ENCODE data around the gene PRAMEF12.
"Not testable (repeated sequence)": the region's sequence is repeated elsewhere in the genome, so short reads cannot be mapped to it uniquely, and the experiment has no call there.

PRAMEF12 gene

GRCh38 chr1:12760256-12760795 is 13.2 kb upstream of the PRAMEF12 start:
- no peak overlapping the region for H3K4me3 ChIP-seq (ENCODE audit: low read length)
- TF ChIP-seq ZNF274 (IDR thresholded peaks at IDR 0.05; ENCODE audit: low read depth, low read length): no peak

- no peak overlapping the region for H3K4me3 ChIP-seq (ENCODE audit: low read length)
- no peak for TF ChIP-seq ZNF274 (IDR thresholded peaks at IDR 0.05; ENCODE audit: low read depth, low read length)
These were observed 11.8 kb upstream of the PRAMEF12 start for GRCh38 chr1:12761781-12762180.

- H3K4me3 ChIP-seq (ENCODE audit: low read length): no peak overlapping the region
- TF ChIP-seq ZNF274 (IDR thresholded peaks at IDR 0.05; ENCODE audit: low read depth, low read length): no peak
These were observed 10.8 kb upstream of the PRAMEF12 start for GRCh38 chr1:12762766-12763165.

GRCh38 chr1:12763479-12763878 is 10.1 kb upstream of the PRAMEF12 start:
- H3K4me3 ChIP-seq (ENCODE audit: low read length): no peak overlapping the region
- TF ChIP-seq ZNF274 (IDR thresholded peaks at IDR 0.05; ENCODE audit: low read depth, low read length): no peak

GRCh38 chr1:12764016-12764415 is 9.5 kb upstream of the PRAMEF12 start:
- no peak for TF ChIP-seq ZNF274 (IDR thresholded peaks at IDR 0.05; ENCODE audit: low read depth, low read length)
- H3K4me3 ChIP-seq (ENCODE audit: low read length): no peak overlapping the region

- TF ChIP-seq ZNF274 (IDR thresholded peaks at IDR 0.05; ENCODE audit: low read depth, low read length): no peak
- H3K4me3 ChIP-seq (ENCODE audit: low read length): no peak overlapping the region
These were observed 4.5 kb upstream of the PRAMEF12 start for GRCh38 chr1:12769031-12769430.

GRCh38 chr1:12769976-12770505 is 3.5 kb upstream of the PRAMEF12 start:
- TF ChIP-seq ZNF274 (IDR thresholded peaks at IDR 0.05; ENCODE audit: low read depth, low read length): no peak
- no peak overlapping the region for H3K4me3 ChIP-seq (ENCODE audit: low read length)

- no peak overlapping the region for H3K4me3 ChIP-seq (ENCODE audit: low read length)
- TF ChIP-seq ZNF274 (IDR thresholded peaks at IDR 0.05; ENCODE audit: low read depth, low read length): no peak
These were observed 2.9 kb upstream of the PRAMEF12 start for GRCh38 chr1:12770620-12771019.

GRCh38 chr1:12771186-12771585 is 2.4 kb upstream of the PRAMEF12 start:
- H3K4me3 ChIP-seq (ENCODE audit: low read length): no peak overlapping the region
- TF ChIP-seq ZNF274 (IDR thresholded peaks at IDR 0.05; ENCODE audit: low read depth, low read length): no peak

GRCh38 chr1:12772520-12772919 is 1.0 kb upstream of the PRAMEF12 start:
- no peak overlapping the region for H3K4me3 ChIP-seq (ENCODE audit: low read length)

GRCh38 chr1:12774801-12775345 is 1.3 kb downstream of the PRAMEF12 start:
- no peak overlapping the region for H3K4me3 ChIP-seq (ENCODE audit: low read length)
- no peak for TF ChIP-seq ZNF274 (IDR thresholded peaks at IDR 0.05; ENCODE audit: low read depth, low read length)

More at GRCh38 chr1:12772520-12772919, 1.0 kb upstream of the PRAMEF12 start:
- TF ChIP-seq ZNF274 (IDR thresholded peaks at IDR 0.05; ENCODE audit: low read depth, low read length): no peak

- no peak overlapping the region for H3K4me3 ChIP-seq (ENCODE audit: low read length)
- TF ChIP-seq ZNF274 (IDR thresholded peaks at IDR 0.05; ENCODE audit: low read depth, low read length): no peak
These were observed 1.9 kb downstream of the PRAMEF12 start for GRCh38 chr1:12775443-12775842.

- H3K4me3 ChIP-seq (ENCODE audit: low read length): no peak overlapping the region
- no peak for TF ChIP-seq ZNF274 (IDR thresholded peaks at IDR 0.05; ENCODE audit: low read depth, low read length)
These were observed 3.4 kb downstream of the PRAMEF12 start for GRCh38 chr1:12776801-12777557.

GRCh38 chr1:12778061-12778460 is 4.5 kb downstream of the PRAMEF12 start:
- TF ChIP-seq ZNF274 (IDR thresholded peaks at IDR 0.05; ENCODE audit: low read depth, low read length): no peak
- H3K4me3 ChIP-seq (ENCODE audit: low read length): no peak overlapping the region

GRCh38 chr1:12778907-12779306 is 5.4 kb downstream of the PRAMEF12 start:
- H3K4me3 ChIP-seq (ENCODE audit: low read length): no peak overlapping the region
- no peak for TF ChIP-seq ZNF274 (IDR thresholded peaks at IDR 0.05; ENCODE audit: low read depth, low read length)

- H3K4me3 ChIP-seq (ENCODE audit: low read length): not testable (repeated sequence)
These were observed 8.0 kb downstream of the PRAMEF12 start for GRCh38 chr1:12781488-12781887.

GRCh38 chr1:12783783-12784182 is 10.2 kb downstream of the PRAMEF12 start:
- not testable (repeated sequence) for H3K4me3 ChIP-seq (ENCODE audit: low read length)

GRCh38 chr1:12784729-12785128 is 11.2 kb downstream of the PRAMEF12 start:
- not testable (repeated sequence) for H3K4me3 ChIP-seq (ENCODE audit: low read length)

GRCh38 chr1:12791097-12791496 is 17.6 kb downstream of the PRAMEF12 start, which contains the start of gene PRAMEF1:
PRAMEF1 (plus strand) TSS chr1:12791397; CDS start chr1:12793228, 1,831 bp downstream.
- not testable (repeated sequence) for H3K4me3 ChIP-seq (ENCODE audit: low read length)

Measured in GM08714 (cell line).